ENCODE results near the gene NTSR1. TPM values are rescaled to one million over a fixed set of nuclear protein-coding genes. Genes with fewer than 3 reads are reported as not detected.
A peak's percentile ranks its signal among the peaks of the same experiment; 100 is the strongest.

NTSR1 gene
- total RNA-seq, 4 donors from 2014 or later: 0.67 TPM; not detected in 3

DNA sequence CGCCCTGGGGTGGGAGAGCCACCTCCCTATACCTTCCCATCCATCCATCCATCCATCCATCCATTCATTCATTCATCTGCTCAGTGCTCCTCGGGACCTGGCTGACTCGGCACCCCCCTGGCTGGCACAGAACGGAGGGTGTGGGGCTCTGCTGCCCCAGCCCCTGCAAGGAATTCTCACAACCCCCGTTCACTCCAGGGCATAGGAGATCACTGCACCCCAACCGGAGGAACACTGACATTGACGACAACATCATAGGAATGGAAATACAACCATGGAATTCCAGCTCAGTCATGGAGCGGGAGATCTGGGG, 59.6 kb downstream of the NTSR1 start:
- no peak for TF ChIP-seq POLR2A (IDR thresholded peaks at IDR 0.05)
- TF ChIP-seq, protein P1, sequence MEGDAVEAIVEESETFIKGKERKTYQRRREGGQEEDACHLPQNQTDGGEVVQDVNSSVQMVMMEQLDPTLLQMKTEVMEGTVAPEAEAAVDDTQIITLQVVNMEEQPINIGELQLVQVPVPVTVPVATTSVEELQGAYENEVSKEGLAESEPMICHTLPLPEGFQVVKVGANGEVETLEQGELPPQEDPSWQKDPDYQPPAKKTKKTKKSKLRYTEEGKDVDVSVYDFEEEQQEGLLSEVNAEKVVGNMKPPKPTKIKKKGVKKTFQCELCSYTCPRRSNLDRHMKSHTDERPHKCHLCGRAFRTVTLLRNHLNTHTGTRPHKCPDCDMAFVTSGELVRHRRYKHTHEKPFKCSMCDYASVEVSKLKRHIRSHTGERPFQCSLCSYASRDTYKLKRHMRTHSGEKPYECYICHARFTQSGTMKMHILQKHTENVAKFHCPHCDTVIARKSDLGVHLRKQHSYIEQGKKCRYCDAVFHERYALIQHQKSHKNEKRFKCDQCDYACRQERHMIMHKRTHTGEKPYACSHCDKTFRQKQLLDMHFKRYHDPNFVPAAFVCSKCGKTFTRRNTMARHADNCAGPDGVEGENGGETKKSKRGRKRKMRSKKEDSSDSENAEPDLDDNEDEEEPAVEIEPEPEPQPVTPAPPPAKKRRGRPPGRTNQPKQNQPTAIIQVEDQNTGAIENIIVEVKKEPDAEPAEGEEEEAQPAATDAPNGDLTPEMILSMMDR (IDR thresholded peaks at IDR 0.05): no peak
- no peak for DNase-seq
- no peak overlapping the region for H3K4me3 ChIP-seq (replicated peaks in 1 of 3)
- no peaks in the 10 kb centered on the region for H3K36me3 ChIP-seq
- intact Hi-C loops (cut with DNase I): no loop called here
- no peaks in the 10 kb centered on the region for H3K9me3 ChIP-seq
- no peaks in the 10 kb centered on the region for H3K27me3 ChIP-seq
- no peak overlapping the region for H3K27ac ChIP-seq
- H3K4me1 ChIP-seq: peaks cover 15 to 29% of the 10 kb centered on the region in 2 donors
- 80 to 84% methylated on average over 8 of the region's 8 CpGs for WGBS, 2 donors

- TF ChIP-seq POLR2A (IDR thresholded peaks at IDR 0.05): no peak
- TF ChIP-seq, protein P1 (IDR thresholded peaks at IDR 0.05): no peak
- DNase-seq: peak; percentile 70 to 81
- WGBS, 2 donors: 34 to 41% methylated on average over 21 of the region's 21 CpGs
- H3K27ac ChIP-seq: no peak overlapping the region
- H3K36me3 ChIP-seq: no peaks in the 10 kb centered on the region
- H3K9me3 ChIP-seq: no peaks in the 10 kb centered on the region
- H3K27me3 ChIP-seq: no peaks in the 10 kb centered on the region
- H3K4me1 ChIP-seq: peaks cover 20 to 35% of the 10 kb centered on the region in 2 donors
- H3K4me3 ChIP-seq (replicated peaks in 1 of 3): no peak overlapping the region
- intact Hi-C loops (cut with DNase I): no loop called here
Measured at GRCh38 chr20:62768551-62769287, 60.1 kb downstream of the NTSR1 start.

DNA sequence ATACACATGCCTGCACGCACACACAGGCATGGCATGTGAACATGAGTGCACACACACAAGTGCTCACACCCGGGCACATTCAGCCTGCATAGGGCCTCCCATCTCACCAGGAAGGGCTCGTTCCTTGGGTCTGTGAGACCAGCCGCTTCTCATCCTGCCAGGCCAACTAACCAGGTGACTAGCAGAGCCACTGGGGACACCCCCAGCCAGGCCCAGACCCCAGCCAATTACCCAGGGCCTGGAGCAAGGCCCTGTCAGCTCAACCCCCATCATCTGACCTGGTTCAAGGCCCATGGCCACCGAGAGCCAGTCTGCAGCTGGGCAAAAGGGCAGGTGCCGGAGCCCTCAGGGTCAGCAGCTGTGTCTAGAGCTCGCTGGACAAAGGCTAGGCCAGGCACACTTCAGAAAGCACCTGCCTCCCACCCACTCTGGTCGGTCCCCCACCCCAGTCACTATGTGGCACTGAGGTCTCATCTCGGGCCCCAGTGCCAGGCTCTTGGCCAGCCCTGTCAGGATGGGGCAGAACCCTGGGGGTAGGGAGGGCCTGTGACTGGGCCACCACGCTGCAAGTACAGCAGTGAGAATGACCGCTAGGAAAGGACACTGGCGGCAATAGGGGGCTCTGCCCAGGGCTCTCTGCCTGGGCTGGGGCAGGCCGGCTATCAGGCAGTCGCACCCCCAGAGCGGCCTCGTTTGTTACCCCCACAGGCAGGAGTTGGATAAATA, 60.9 kb downstream of the NTSR1 start:
- TF ChIP-seq, protein P1 (IDR thresholded peaks at IDR 0.05): no peak
- no peak for TF ChIP-seq POLR2A (IDR thresholded peaks at IDR 0.05)
- H3K27me3 ChIP-seq: no peaks in the 10 kb centered on the region
- 92 to 93% methylated on average over 11 to 16 of the region's 16 CpGs for WGBS, 2 donors
- intact Hi-C loops (cut with DNase I): no loop called here
- peaks cover 23 to 43% of the 10 kb centered on the region in 2 donors for H3K4me1 ChIP-seq
- no peaks in the 10 kb centered on the region for H3K9me3 ChIP-seq
- H3K36me3 ChIP-seq: no peaks in the 10 kb centered on the region
- H3K4me3 ChIP-seq (replicated peaks in 1 of 3): no peak overlapping the region
- no peak overlapping the region for H3K27ac ChIP-seq
- DNase-seq: no peak

- no peak for DNase-seq
- H3K27me3 ChIP-seq: no peaks in the 10 kb centered on the region
- H3K4me1 ChIP-seq: peaks cover 23 to 43% of the 10 kb centered on the region in 2 donors
- no peaks in the 10 kb centered on the region for H3K9me3 ChIP-seq
- intact Hi-C loops (cut with DNase I): no loop called here
- H3K4me3 ChIP-seq (replicated peaks in 1 of 3): no peak overlapping the region
- WGBS, 2 donors: 93 to 95% methylated on average over 17 to 20 of the region's 20 CpGs
- no peaks in the 10 kb centered on the region for H3K36me3 ChIP-seq
- TF ChIP-seq, protein P1 (IDR thresholded peaks at IDR 0.05): no peak
- TF ChIP-seq POLR2A (IDR thresholded peaks at IDR 0.05): no peak
- H3K27ac ChIP-seq: no peak overlapping the region
Measured at GRCh38 chr20:62770111-62770910, 61.7 kb downstream of the NTSR1 start.
